ENCODE data around the gene ADSS1. TPM values are rescaled to one million over a fixed set of nuclear protein-coding genes. Genes with fewer than 3 reads are reported as not detected.

Gene ADSS1
- total RNA-seq, 1 experiment from 2014 or later: 2.8 TPM

DNA sequence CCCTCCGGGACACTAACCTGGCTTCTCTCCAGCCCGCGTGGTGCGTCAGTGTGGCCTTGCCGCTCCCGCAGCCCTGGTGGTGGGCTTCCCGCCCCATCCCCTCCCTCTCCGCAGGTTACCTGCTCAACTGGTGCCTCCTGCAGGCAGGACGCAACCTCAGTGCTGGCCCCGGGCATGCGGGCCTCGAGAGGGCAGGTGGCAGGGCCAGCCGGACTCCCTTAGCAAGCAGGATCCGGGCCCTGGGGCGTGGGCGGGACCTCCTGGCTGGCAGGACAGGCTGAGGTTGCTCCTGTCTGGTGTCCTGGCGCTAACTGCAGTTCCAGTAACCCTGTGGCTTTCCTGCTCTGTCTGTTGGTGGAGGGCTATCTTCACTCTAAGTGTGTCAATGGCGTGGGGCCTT is 8.6 kb upstream of the ADSS1 start:
- no peaks in the 10 kb centered on the region for H3K36me3 ChIP-seq (ENCODE audit: insufficient read depth, low read length)
- H3K9me2 ChIP-seq (replicated peaks; ENCODE audit: insufficient read depth, low read length): no peaks in the 10 kb centered on the region
- DNase-seq: no peak
- H3K4me2 ChIP-seq (ENCODE audit: low read depth, low read length, poor library complexity, severe bottlenecking): no peak overlapping the region
- H3K27ac ChIP-seq (ENCODE audit: low read length): no peak overlapping the region
- no peaks in the 10 kb centered on the region for H3K4me1 ChIP-seq (ENCODE audit: low read length)
- 0 out of 2 replicates have a peak, but pooled peaks cover 4% of the 10 kb centered on the region for H4K20me1 ChIP-seq (ENCODE audit: insufficient read depth, low read depth, low read length)
- H3K27me3 ChIP-seq (ENCODE audit: low read length): no peaks in the 10 kb centered on the region
- no peak overlapping the region for H2AFZ ChIP-seq (ENCODE audit: low read length)
- no peak overlapping the region for H3K9ac ChIP-seq (ENCODE audit: low read length)
- H3K9me3 ChIP-seq (ENCODE audit: low read length): no peaks in the 10 kb centered on the region
- H3K4me3 ChIP-seq (ENCODE audit: low read length): no peak overlapping the region
- H3K79me2 ChIP-seq (ENCODE audit: low read length): no peaks in the 10 kb centered on the region

DNA sequence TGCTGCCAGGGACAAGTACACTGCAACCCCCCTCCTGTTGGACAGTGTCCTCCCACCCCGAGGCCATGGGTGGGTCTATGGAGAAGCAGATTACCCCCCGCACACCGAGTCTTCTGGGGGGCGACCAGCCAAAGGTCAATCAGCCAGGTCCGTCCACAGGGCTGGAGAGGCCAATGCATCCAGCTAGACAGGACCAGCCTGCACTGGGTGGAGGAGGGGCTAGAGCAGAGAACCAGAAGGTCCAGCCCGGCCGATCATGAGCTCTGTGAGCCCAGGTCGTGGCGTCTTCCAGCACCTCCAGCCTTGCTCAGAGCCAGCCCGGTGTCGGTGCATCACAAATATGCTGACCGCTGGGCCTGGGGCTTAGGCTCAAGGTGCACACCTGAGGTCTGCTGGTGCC is 8.2 kb upstream of the ADSS1 start:
- Histone ChIP-seq H3K4me2 (ENCODE audit: low read depth, low read length, poor library complexity, severe bottlenecking) (no peak overlapping the region), H3K27ac (ENCODE audit: low read length) (no peak overlapping the region), H3K9ac (ENCODE audit: low read length) (no peak overlapping the region), H3K36me3 (ENCODE audit: insufficient read depth, low read length) (no peaks in the 10 kb centered on the region), H3K9me2 (replicated peaks; ENCODE audit: insufficient read depth, low read length) (no peaks in the 10 kb centered on the region), H3K27me3 (ENCODE audit: low read length) (no peaks in the 10 kb centered on the region), H3K79me2 (ENCODE audit: low read length) (no peaks in the 10 kb centered on the region), H2AFZ (ENCODE audit: low read length) (no peak overlapping the region), H3K9me3 (ENCODE audit: low read length) (no peaks in the 10 kb centered on the region), H3K4me3 (ENCODE audit: low read length) (no peak overlapping the region), H3K4me1 (ENCODE audit: low read length) (no peaks in the 10 kb centered on the region), H4K20me1 (ENCODE audit: insufficient read depth, low read depth, low read length) (0 out of 2 replicates have a peak, but pooled peaks cover 4% of the 10 kb centered on the region)
- DNase-seq: no peak

DNA sequence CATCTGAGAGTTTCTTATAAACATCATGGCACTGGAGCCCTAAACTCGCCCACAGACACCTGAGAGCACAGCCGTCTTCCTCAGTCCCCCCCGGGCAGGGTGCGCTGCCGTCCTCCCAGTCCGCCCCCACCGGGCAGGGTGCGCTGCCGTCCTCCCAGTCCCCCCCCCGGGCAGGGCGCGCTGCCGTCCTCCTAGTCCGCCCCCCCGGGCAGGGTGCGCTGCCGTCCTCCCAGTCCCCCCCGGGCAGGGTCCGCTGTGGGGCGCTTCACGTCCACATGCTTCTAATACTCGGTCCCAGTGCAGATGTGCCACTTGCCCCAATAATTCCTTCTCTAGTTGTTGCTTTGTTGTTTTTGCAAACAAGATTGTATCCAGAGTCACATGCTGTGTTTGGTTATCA is 6.9 kb upstream of the ADSS1 start:
- no peak for DNase-seq
- Histone ChIP-seq H3K4me2 (ENCODE audit: low read depth, low read length, poor library complexity, severe bottlenecking) (no peak overlapping the region), H3K9me2 (replicated peaks; ENCODE audit: insufficient read depth, low read length) (no peaks in the 10 kb centered on the region), H3K27ac (ENCODE audit: low read length) (no peak overlapping the region), H3K9me3 (ENCODE audit: low read length) (no peaks in the 10 kb centered on the region), H4K20me1 (ENCODE audit: insufficient read depth, low read depth, low read length) (0 out of 2 replicates have a peak, but pooled peaks cover 4% of the 10 kb centered on the region), H3K27me3 (ENCODE audit: low read length) (no peaks in the 10 kb centered on the region), H3K4me1 (ENCODE audit: low read length) (no peaks in the 10 kb centered on the region), H3K4me3 (ENCODE audit: low read length) (no peak overlapping the region), H3K79me2 (ENCODE audit: low read length) (no peaks in the 10 kb centered on the region), H3K9ac (ENCODE audit: low read length) (no peak overlapping the region), H2AFZ (ENCODE audit: low read length) (no peak overlapping the region), H3K36me3 (ENCODE audit: insufficient read depth, low read length) (no peaks in the 10 kb centered on the region)

DNA sequence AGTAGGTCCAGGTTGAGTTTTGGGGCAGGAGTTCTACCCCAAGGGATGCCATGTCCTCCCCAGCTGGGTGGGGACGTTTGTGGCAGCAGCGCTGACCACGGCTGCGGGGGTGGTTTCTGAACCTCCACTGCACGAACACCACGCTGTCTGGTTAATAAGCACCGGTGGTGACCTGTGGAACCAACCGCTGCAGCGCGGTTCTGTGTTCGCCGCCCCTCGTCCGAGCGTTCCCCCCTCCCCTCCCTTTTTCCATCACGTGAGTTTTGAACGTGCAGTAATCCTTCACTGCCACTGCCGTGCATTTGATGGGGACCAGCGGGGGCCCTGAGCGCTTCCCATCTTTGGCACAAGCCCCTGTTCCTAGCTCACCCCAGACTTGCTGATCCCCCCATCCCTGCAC is 6.4 kb upstream of the ADSS1 start:
- Histone ChIP-seq H3K4me2 (ENCODE audit: low read depth, low read length, poor library complexity, severe bottlenecking) (no peak overlapping the region), H3K9me3 (ENCODE audit: low read length) (no peaks in the 10 kb centered on the region), H3K9me2 (replicated peaks; ENCODE audit: insufficient read depth, low read length) (no peaks in the 10 kb centered on the region), H3K36me3 (ENCODE audit: insufficient read depth, low read length) (no peaks in the 10 kb centered on the region), H3K4me3 (ENCODE audit: low read length) (no peak overlapping the region), H3K27ac (ENCODE audit: low read length) (no peak overlapping the region), H2AFZ (ENCODE audit: low read length) (no peak overlapping the region), H3K27me3 (ENCODE audit: low read length) (no peaks in the 10 kb centered on the region), H3K9ac (ENCODE audit: low read length) (no peak overlapping the region), H3K4me1 (ENCODE audit: low read length) (no peaks in the 10 kb centered on the region), H3K79me2 (ENCODE audit: low read length) (no peaks in the 10 kb centered on the region), H4K20me1 (ENCODE audit: insufficient read depth, low read depth, low read length) (0 out of 2 replicates have a peak, but pooled peaks cover 4% of the 10 kb centered on the region)
- DNase-seq: no peak

DNA sequence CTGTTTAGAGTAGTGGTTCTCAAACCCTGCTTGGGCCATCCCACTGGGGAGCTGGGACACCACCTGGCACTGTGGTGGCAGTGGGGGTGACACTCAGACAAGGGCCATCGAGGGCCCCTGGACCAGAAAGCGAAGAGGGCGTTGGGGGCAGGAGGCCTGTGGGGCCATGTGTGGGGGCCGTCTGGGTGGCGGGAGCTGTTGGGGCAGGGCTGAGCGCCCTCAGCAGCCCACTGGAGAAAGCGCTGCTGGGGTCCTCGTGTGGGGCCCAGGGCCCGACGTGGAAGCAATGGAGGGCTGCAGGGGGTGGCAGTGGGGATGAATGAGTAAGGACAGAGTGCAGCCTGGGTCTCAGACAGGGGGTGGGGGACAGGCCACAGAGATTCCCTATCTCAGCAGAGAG is 5.9 kb upstream of the ADSS1 start:
- H3K9ac ChIP-seq (ENCODE audit: low read length): no peak overlapping the region
- H3K27ac ChIP-seq (ENCODE audit: low read length): no peak overlapping the region
- H3K4me1 ChIP-seq (ENCODE audit: low read length): no peaks in the 10 kb centered on the region
- H3K79me2 ChIP-seq (ENCODE audit: low read length): no peaks in the 10 kb centered on the region
- H3K4me2 ChIP-seq (ENCODE audit: low read depth, low read length, poor library complexity, severe bottlenecking): no peak overlapping the region
- 0 out of 2 replicates have a peak, but pooled peaks cover 1% of the 10 kb centered on the region for H4K20me1 ChIP-seq (ENCODE audit: insufficient read depth, low read depth, low read length)
- H3K9me3 ChIP-seq (ENCODE audit: low read length): no peaks in the 10 kb centered on the region
- no peak overlapping the region for H2AFZ ChIP-seq (ENCODE audit: low read length)
- DNase-seq: no peak
- no peaks in the 10 kb centered on the region for H3K36me3 ChIP-seq (ENCODE audit: insufficient read depth, low read length)
- H3K27me3 ChIP-seq (ENCODE audit: low read length): no peaks in the 10 kb centered on the region
- no peak overlapping the region for H3K4me3 ChIP-seq (ENCODE audit: low read length)
- H3K9me2 ChIP-seq (replicated peaks; ENCODE audit: insufficient read depth, low read length): no peaks in the 10 kb centered on the region

DNA sequence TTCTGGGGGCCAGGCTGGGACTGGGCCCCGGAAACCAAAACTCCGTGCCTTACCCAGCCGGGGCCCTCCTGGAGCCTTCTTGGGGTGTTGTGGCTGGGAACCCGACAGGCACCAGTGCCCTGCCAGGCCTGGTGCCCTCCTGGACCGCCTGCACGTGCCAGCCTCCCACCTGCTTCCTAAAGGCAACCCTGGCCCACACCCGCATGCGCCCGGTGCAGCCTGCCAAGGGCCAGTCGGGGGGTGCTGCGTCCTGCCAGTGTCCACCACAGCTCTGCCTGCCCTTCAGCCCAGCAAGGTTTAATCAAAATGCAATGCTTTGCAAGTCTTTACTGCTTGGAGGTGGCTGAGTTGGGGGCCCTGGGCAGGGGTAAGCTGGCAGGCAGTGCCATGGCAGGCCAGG is 5.2 kb upstream of the ADSS1 start:
- H3K9me2 ChIP-seq (replicated peaks; ENCODE audit: insufficient read depth, low read length): no peaks in the 10 kb centered on the region
- H3K4me3 ChIP-seq (ENCODE audit: low read length): no peak overlapping the region
- H3K27ac ChIP-seq (ENCODE audit: low read length): no peak overlapping the region
- no peak overlapping the region for H3K9ac ChIP-seq (ENCODE audit: low read length)
- no peaks in the 10 kb centered on the region for H3K36me3 ChIP-seq (ENCODE audit: insufficient read depth, low read length)
- H3K27me3 ChIP-seq (ENCODE audit: low read length): no peaks in the 10 kb centered on the region
- no peak overlapping the region for H2AFZ ChIP-seq (ENCODE audit: low read length)
- no peak overlapping the region for H3K4me2 ChIP-seq (ENCODE audit: low read depth, low read length, poor library complexity, severe bottlenecking)
- H3K9me3 ChIP-seq (ENCODE audit: low read length): no peaks in the 10 kb centered on the region
- H3K79me2 ChIP-seq (ENCODE audit: low read length): no peaks in the 10 kb centered on the region
- no peaks in the 10 kb centered on the region for H4K20me1 ChIP-seq (ENCODE audit: insufficient read depth, low read depth, low read length)
- DNase-seq: no peak
- H3K4me1 ChIP-seq (ENCODE audit: low read length): peaks cover 5% of the 10 kb centered on the region

DNA sequence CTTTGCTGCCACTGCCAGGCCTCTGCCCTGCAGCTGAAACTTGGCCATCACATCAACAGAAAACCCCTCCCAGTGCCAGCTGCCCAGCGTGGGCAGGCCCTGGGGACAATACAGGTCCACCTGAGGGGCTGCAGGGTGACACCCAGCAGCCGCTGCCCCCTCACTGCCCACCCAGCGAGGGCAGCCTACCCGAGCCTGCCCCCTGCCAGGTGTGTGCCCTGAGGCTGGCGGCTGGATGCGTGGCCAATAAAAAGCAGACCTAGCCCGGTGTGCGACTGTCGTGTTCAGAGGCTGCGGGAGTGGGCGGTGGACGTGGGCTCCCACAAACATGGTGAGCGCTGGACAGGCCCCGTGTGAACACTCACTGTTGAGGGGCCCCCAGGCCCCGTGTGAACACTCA is 4.7 kb upstream of the ADSS1 start:
- no peaks in the 10 kb centered on the region for H3K9me2 ChIP-seq (replicated peaks; ENCODE audit: insufficient read depth, low read length)
- no peak overlapping the region for H3K27ac ChIP-seq (ENCODE audit: low read length)

DNA sequence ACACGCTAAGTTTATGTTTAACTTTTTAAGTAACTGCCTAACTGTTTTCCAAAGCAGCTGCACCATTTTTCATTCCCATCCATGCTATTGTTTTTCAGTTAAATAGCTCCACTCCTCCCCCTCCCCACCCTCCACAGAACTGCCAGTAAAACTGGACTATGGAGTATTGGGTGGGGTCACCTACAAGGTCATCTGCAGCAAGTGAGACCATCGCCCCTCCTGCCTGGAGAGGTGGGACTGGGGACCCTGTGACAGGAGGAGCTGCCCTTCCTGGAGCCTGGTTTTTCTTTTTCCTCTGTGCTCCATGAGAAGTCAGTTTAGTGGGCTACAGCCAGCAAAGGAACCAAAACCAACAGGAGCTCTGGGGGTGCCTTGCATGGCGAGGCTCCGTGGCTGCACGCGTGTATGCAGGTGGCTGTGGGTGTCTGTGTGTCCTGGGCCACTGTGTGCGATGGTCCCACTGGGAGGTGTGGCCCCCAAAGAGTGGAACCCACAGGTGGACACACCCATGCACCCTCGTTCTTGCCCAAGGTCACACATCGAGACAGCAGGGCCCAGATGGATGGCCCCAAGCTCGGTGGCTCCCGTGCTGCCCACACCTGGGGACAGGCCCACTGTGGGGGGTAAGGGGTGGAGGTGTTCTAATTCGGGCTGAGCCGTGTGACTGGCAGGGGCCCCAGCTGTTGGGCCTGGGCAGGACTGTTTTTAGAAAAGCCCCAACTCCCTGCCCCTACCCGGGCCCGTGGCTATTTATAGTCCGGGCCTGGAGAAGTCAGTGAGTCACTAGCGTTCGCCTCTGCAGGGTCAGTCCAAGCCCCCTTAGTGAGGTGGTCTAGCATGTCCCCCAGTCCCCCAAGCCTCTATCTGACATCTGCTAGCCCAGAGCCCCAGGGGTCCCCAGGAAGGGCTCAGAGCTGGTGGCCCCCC is 2.3 kb upstream of the ADSS1 start:
- DNase-seq: no peak
- no peaks in the 10 kb centered on the region for H3K36me3 ChIP-seq (ENCODE audit: insufficient read depth, low read length)
- no peak overlapping the region for H3K4me2 ChIP-seq (ENCODE audit: low read depth, low read length, poor library complexity, severe bottlenecking)
- peaks cover 16% of the 10 kb centered on the region for H3K4me1 ChIP-seq (ENCODE audit: low read length)
- no peak overlapping the region for H3K4me3 ChIP-seq (ENCODE audit: low read length)
- no peaks in the 10 kb centered on the region for H3K9me2 ChIP-seq (replicated peaks; ENCODE audit: insufficient read depth, low read length)
- H4K20me1 ChIP-seq (ENCODE audit: insufficient read depth, low read depth, low read length): no peaks in the 10 kb centered on the region; the same call in 1 of the 2 replicates
- no peak overlapping the region for H3K27ac ChIP-seq (ENCODE audit: low read length)
- no peaks in the 10 kb centered on the region for H3K27me3 ChIP-seq (ENCODE audit: low read length)
- no peak overlapping the region for H2AFZ ChIP-seq (ENCODE audit: low read length)
- no peak overlapping the region for H3K9ac ChIP-seq (ENCODE audit: low read length)
- H3K9me3 ChIP-seq (ENCODE audit: low read length): no peaks in the 10 kb centered on the region
- H3K79me2 ChIP-seq (ENCODE audit: low read length): no peaks in the 10 kb centered on the region

More for the DNA sequence above, 4.7 kb upstream of the ADSS1 start:
- no peak overlapping the region for H3K9ac ChIP-seq (ENCODE audit: low read length)
- H3K4me1 ChIP-seq (ENCODE audit: low read length): peaks cover 8% of the 10 kb centered on the region
- no peaks in the 10 kb centered on the region for H3K36me3 ChIP-seq (ENCODE audit: insufficient read depth, low read length)
- no peaks in the 10 kb centered on the region for H3K27me3 ChIP-seq (ENCODE audit: low read length)
- H2AFZ ChIP-seq (ENCODE audit: low read length): no peak overlapping the region
- H3K9me3 ChIP-seq (ENCODE audit: low read length): no peaks in the 10 kb centered on the region
- H3K4me3 ChIP-seq (ENCODE audit: low read length): no peak overlapping the region
- no peaks in the 10 kb centered on the region for H4K20me1 ChIP-seq (ENCODE audit: insufficient read depth, low read depth, low read length)
- H3K79me2 ChIP-seq (ENCODE audit: low read length): no peaks in the 10 kb centered on the region
- DNase-seq: no peak
- no peak overlapping the region for H3K4me2 ChIP-seq (ENCODE audit: low read depth, low read length, poor library complexity, severe bottlenecking)

All from Karpas-422 (cell line).